Thoracic aorta (tissue), 2 donors: ENCODE results near the gene SPOCK3. TPM values are rescaled to one million over a fixed set of nuclear protein-coding genes. Genes with fewer than 3 reads are reported as not detected.

Experiments
- ATAC-seq: fragments of 150-250 bp; one replicate; pipeline ENCODE4 v1.8.0; 2017; ENCODE audit warnings: low read depth; ENCODE audit not compliant: insufficient number of reproducible peaks, low FRiP score
- DNase-seq: peaks from one replicate; pipeline ENCODE4 v3.0.0-alpha.2; 2020; ENCODE audit warnings: low spot score
- H3K27ac ChIP-seq, 2 donors: fragments of 200-600 bp; sonication (generic); 1 replicate in 1 of 2; 2 replicates in 1 of 2; pipeline ENCODE4 v1.5.1; 2016; ENCODE audit warnings: mild to moderate bottlenecking in 2 of 2, moderate library complexity in 2 of 2
- H3K27me3 ChIP-seq: fragments of 200-600 bp; sonication (generic); replicated peaks from 2 replicates; pipeline ENCODE4 v1.6.0; 2016; ENCODE audit warnings: mild to moderate bottlenecking; ENCODE audit not compliant: insufficient read depth
- H3K36me3 ChIP-seq: fragments of 200-600 bp; sonication (generic); one replicate; pipeline ENCODE4 v1.5.1; 2016
- H3K4me1 ChIP-seq, 2 donors: fragments of 200-600 bp; sonication (generic); 1 replicate in 1 of 2; 2 replicates in 1 of 2; pipeline versions ENCODE4 v1.5.1 to v1.6.0; 2016; ENCODE audit warnings: low read depth in 2 of 2, mild to moderate bottlenecking in 1 of 2; ENCODE audit not compliant: control insufficient read depth in 1 of 2
- H3K4me3 ChIP-seq: fragments of 200-600 bp; sonication (generic); 2 replicates; pipeline ENCODE4 v1.5.1; 2016; ENCODE audit warnings: mild to moderate bottlenecking
- H3K9me3 ChIP-seq: fragments of 200-600 bp; sonication (generic); 2 replicates; pipeline ENCODE4 v1.5.1; 2016
- total RNA-seq, 2 donors: library from RNA; depleted of rRNA; stranded (reverse); fragments of >200 nt; gene quantifications; one replicate each; pipeline versions ENCODE4 v1.1.0 to v1.2.3, GENCODE V29; 2016
- TF ChIP-seq, protein P1 (sequence below): fragments of 200-600 bp; sonication (generic); IDR thresholded peaks from one replicate; pipeline ENCODE4 v1.5.1; 2019; ENCODE audit warnings: antibody characterized with exemption

SPOCK3 gene
- total RNA-seq, 2 donors from 2014 or later = not detected

DNA sequence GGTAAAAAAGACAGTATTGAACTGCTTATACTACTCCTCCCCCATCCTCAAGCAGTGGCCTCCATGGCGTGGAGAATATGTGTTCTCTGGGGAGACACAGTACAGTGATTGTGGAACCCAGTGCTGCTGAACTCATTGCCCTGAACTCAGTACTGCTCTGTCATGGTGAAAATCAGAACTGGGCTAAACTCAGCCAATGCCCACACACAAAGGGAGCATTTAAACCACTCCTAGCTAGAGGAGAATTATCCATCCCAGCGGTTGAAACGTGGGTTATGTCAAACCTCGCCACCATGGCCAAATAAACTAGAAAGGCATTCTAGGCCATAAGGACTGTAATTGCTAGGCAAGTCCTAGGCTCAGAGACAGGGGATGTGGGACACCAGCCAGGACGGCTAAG lies 131.8 kb downstream of the SPOCK3 start:
- H3K9me3 ChIP-seq = no peaks in the 10 kb centered on the region
- DNase-seq (no peak), ATAC-seq (peak; percentile 12)
- H3K4me3 ChIP-seq = no peak overlapping the region
- H3K4me1 ChIP-seq = no peaks in the 10 kb centered on the region
- H3K27ac ChIP-seq = no peak overlapping the region
- H3K36me3 ChIP-seq = no peaks in the 10 kb centered on the region
- H3K27me3 ChIP-seq = no peaks in the 10 kb centered on the region
- TF ChIP-seq, protein P1, sequence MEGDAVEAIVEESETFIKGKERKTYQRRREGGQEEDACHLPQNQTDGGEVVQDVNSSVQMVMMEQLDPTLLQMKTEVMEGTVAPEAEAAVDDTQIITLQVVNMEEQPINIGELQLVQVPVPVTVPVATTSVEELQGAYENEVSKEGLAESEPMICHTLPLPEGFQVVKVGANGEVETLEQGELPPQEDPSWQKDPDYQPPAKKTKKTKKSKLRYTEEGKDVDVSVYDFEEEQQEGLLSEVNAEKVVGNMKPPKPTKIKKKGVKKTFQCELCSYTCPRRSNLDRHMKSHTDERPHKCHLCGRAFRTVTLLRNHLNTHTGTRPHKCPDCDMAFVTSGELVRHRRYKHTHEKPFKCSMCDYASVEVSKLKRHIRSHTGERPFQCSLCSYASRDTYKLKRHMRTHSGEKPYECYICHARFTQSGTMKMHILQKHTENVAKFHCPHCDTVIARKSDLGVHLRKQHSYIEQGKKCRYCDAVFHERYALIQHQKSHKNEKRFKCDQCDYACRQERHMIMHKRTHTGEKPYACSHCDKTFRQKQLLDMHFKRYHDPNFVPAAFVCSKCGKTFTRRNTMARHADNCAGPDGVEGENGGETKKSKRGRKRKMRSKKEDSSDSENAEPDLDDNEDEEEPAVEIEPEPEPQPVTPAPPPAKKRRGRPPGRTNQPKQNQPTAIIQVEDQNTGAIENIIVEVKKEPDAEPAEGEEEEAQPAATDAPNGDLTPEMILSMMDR = no peak

GRCh38 chr4:167101035-167101434 lies 133.3 kb downstream of the SPOCK3 start:
- Histone ChIP-seq H3K27ac (no peak overlapping the region), H3K4me3 (no peak overlapping the region), H3K36me3 (no peaks in the 10 kb centered on the region), H3K4me1 (no peaks in the 10 kb centered on the region), H3K9me3 (no peaks in the 10 kb centered on the region), H3K27me3 (no peaks in the 10 kb centered on the region)
- DNase-seq (no peak), ATAC-seq (no peak)
- TF ChIP-seq, protein P1 = no peak

GRCh38 chr4:167100120-167100519 lies 134.2 kb downstream of the SPOCK3 start:
- Histone ChIP-seq H3K4me1 (no peaks in the 10 kb centered on the region), H3K36me3 (no peaks in the 10 kb centered on the region), H3K9me3 (no peaks in the 10 kb centered on the region), H3K27ac (no peak overlapping the region), H3K27me3 (no peaks in the 10 kb centered on the region), H3K4me3 (no peak overlapping the region)
- DNase-seq (no peak), ATAC-seq (no peak)
- TF ChIP-seq, protein P1 = no peak

- no peaks in the 10 kb centered on the region for H3K27me3 ChIP-seq
- H3K9me3 ChIP-seq = no peaks in the 10 kb centered on the region
- DNase-seq = no peak
- no peak for ATAC-seq
- no peak overlapping the region for H3K27ac ChIP-seq
- H3K4me3 ChIP-seq = no peak overlapping the region
- H3K4me1 ChIP-seq = no peaks in the 10 kb centered on the region
- H3K36me3 ChIP-seq = no peaks in the 10 kb centered on the region
- TF ChIP-seq, protein P1 = no peak
Measured at GRCh38 chr4:167088115-167088514, 146.2 kb downstream of the SPOCK3 start.

DNA sequence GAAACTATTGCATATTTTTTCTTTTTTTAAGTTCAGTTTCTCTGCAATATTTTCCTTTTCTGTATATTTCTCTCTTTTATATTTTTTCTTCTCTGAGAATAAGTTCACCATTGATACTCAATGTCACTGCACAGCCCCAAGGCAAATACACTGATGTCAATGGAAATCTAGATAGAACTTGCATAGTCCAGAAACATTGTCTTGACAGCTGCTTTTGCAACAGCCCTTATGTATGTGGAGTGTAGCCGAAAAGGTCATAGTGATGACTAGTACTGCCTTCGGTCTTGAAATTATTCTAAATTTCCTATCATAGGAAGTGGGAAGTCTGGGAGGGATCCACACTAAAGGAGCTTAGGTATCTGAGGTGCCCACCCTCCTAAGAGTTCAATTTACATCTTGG lies 150.0 kb downstream of the SPOCK3 start:
- DNase-seq = no peak
- Histone ChIP-seq H3K9me3 (no peaks in the 10 kb centered on the region), H3K36me3 (no peaks in the 10 kb centered on the region), H3K4me1 (no peaks in the 10 kb centered on the region), H3K27ac (no peak overlapping the region), H3K27me3 (no peaks in the 10 kb centered on the region), H3K4me3 (no peak overlapping the region)
- TF ChIP-seq, protein P1 = no peak
- ATAC-seq = no peak
